Measurements from ENCODE around the gene CTNNA2. TPM values are rescaled to one million over a fixed set of nuclear protein-coding genes. Genes with fewer than 3 reads are reported as not detected.

The CTNNA2 gene
- total RNA-seq, 1 experiment from 2014 or later = 5.5 TPM

DNA sequence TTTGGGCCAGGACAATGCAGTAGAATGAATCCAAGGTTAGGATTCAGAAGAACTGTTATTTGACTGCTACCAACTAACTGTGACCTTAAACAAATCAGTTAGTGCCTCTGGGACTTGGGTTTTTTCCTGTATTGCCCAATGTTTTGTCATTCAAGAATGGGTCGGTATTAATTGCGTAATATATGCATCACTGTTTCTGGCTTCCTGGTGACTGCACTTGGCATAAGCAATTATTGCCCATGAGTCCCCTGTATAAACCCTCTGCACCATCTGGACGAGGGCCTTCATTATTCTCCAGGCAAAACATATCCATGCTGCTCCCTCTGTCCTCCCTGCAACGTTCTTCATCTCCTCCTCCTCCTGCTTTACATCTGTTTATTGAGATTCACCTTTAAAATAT, 1047.5 kb downstream of the CTNNA2 start:
- TF ChIP-seq CTCF (conservative IDR thresholded peaks at IDR 0.05) = no peak
- Histone ChIP-seq H3K56ac (ENCODE audit: insufficient read length, low read depth, low read length) (no peak overlapping the region), H2BK12ac (ENCODE audit: insufficient read length, low read depth, low read length) (no peak overlapping the region), H3K9ac (ENCODE audit: extremely low read depth, insufficient read length, low read length) (no peak overlapping the region), H3K23ac (ENCODE audit: insufficient read length, low read depth, low read length) (no peak overlapping the region), H2BK15ac (ENCODE audit: low read depth, low read length) (no peak overlapping the region), H2BK5ac (ENCODE audit: insufficient read length, low read length) (no peak overlapping the region), H3K23me2 (ENCODE audit: insufficient read length, low read depth, low read length, poor library complexity, severe bottlenecking) (no peaks in the 10 kb centered on the region), H3K79me2 (ENCODE audit: insufficient read depth, low read length) (no peaks in the 10 kb centered on the region), H3K18ac (ENCODE audit: insufficient read length, low read depth, low read length) (no peak overlapping the region), H2BK20ac (ENCODE audit: low read depth, low read length, poor library complexity, severe bottlenecking) (no peak overlapping the region), H4K91ac (ENCODE audit: insufficient read length, low read depth, low read length) (no peak overlapping the region), H3K27me3 (ENCODE audit: insufficient read depth, low read length) (no peaks in the 10 kb centered on the region), H2BK120ac (ENCODE audit: low read depth, low read length, poor library complexity, severe bottlenecking) (no peak overlapping the region), H3K27ac (ENCODE audit: insufficient read length, low read depth, low read length) (no peak overlapping the region), H3K4ac (ENCODE audit: low read depth, low read length) (no peak overlapping the region), H4K8ac (replicated peaks; ENCODE audit: insufficient read length, low read depth, low read length) (no peak overlapping the region), H3K14ac (ENCODE audit: insufficient read depth, low read length) (no peak overlapping the region), H3K79me1 (ENCODE audit: insufficient read depth, low read depth, low read length, poor library complexity, severe bottlenecking) (no peaks in the 10 kb centered on the region), H2AK5ac (ENCODE audit: insufficient read length, low read length) (no peak overlapping the region), H3T11ph (ENCODE audit: low read length) (no peak overlapping the region), H3K4me1 (ENCODE audit: insufficient read depth, low read length) (no peaks in the 10 kb centered on the region), H3K4me2 (ENCODE audit: insufficient read depth, insufficient read length, low read length) (no peak overlapping the region), H4K20me1 (ENCODE audit: control insufficient read depth, insufficient read depth, insufficient read length) (no peaks in the 10 kb centered on the region), H2AFZ (ENCODE audit: low read length) (no peak overlapping the region), H3K9me3 (ENCODE audit: control insufficient read depth, low read depth, low read length) (no peaks in the 10 kb centered on the region), H4K5ac (ENCODE audit: insufficient read length, low read depth, low read length) (no peak overlapping the region)
- Mint-ChIP-seq H3K27ac (no peak overlapping the region), H3K27me3 (ENCODE audit: low read depth) (no peaks in the 10 kb centered on the region), H3K4me3 (no peak overlapping the region), H3K9me3 (no peaks in the 10 kb centered on the region), H3K36me3 (ENCODE audit: insufficient read depth in 1 of 3, low read depth in 3 of 3) (no peaks in the 10 kb centered on the region), H3K4me1 (peaks cover 0 to 3% of the 10 kb centered on the region in 2 experiments; a peak in 1 of 4 replicates)
- no peak for DNase-seq
- no CpG with 5 or more reads among the region's 4 CpGs for WGBS (ENCODE audit: extremely low coverage, insufficient read length, low lambda C conversion rate)

All from H9 (cell line).